ENCODE measurements around the gene USB1.
"Not testable (repeated sequence)": the region's sequence is repeated elsewhere in the genome, so short reads cannot be mapped to it uniquely, and the experiment has no call there.

The USB1 gene

DNA sequence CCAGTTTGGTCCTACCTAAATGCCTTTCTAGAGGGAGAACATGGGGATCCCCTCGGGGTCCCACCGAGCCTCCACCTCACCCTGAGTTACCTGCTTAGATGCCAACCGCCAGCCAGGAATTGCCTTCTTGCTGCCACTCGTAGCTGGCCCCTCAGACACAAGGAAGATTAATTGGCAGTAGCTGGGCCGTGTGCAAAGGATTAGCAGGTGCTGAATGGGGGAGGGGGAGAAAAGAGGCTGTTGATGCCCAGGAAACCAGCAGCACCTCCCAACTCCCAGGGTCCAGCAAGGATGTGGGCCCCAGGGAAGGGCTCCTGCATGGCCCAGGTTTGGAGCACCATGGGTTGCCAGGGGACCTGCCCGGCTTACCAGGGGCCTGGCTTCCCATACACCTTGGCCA is 30.2 kb upstream of the USB1 start, which contains the start of gene CNGB1:
CNGB1 (minus strand) TSS at position 159 of the 400 bp plus-strand sequence. CDS start 3,842 bp downstream, outside the sequence.
- peak; percentile 54 for DNase-seq

DNA sequence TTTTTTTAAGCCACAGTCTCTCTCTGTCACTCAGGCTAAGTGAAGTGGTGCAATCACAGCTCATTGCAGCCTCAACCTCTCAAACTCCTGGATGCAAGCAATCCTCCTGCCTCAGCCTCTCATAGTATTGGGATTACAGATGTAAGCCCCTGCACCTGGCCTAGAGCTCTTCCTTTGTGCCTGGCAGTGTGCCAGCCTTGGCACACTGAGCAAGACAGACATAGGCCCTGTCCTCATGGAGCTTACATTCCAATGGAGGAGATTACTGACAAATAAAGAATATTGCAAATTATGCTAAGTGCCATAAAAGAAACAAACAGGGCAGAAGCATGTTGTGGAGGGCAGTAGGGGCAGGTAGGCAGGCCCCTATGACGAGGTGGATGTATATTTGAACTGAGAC is 29.4 kb upstream of the USB1 start:
- no peak for DNase-seq

DNA sequence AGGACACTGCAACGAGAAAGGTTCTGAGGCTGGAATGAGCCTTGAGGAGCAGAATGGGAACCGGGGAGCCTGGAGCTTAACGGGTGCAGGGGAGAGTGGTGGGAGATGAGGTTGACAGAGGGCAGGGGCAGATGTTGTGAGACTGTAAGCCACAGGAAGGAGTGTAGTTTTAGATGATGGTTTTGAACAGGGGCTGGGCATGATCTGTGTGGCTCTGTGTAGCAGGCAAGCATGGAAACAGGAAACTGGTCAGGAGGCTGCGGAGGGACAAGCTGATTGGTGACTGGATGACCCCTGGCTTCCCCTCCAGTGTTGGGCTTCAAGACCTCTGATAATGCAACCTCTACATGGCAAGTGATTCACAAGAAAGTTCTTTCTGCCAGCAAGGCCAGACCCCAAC is 28.9 kb upstream of the USB1 start:
- no peak for DNase-seq

DNA sequence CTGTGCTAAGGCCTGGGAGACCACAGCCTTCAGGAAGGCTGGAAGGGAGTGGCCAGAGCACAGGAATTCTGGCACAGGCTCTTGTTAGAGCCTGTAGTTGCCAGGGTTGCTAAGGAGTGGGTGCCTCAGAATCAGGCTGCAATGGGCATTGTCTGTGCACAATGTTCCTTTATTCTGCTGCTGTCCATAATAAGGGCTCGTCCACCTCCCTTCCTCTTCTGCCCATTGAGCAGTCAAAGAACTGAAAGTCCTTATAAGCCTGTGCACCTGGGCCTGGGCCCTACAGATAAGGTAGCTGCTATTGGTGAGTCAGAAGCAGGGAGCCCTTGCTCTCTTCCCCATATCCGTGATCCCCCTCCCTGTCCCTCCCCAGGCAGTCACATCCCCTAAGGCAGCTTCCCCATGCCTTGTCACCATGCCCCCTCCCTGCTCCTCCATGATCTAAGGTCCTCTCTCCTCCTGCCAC is 24.8 kb upstream of the USB1 start:
- DNase-seq: no peak

DNA sequence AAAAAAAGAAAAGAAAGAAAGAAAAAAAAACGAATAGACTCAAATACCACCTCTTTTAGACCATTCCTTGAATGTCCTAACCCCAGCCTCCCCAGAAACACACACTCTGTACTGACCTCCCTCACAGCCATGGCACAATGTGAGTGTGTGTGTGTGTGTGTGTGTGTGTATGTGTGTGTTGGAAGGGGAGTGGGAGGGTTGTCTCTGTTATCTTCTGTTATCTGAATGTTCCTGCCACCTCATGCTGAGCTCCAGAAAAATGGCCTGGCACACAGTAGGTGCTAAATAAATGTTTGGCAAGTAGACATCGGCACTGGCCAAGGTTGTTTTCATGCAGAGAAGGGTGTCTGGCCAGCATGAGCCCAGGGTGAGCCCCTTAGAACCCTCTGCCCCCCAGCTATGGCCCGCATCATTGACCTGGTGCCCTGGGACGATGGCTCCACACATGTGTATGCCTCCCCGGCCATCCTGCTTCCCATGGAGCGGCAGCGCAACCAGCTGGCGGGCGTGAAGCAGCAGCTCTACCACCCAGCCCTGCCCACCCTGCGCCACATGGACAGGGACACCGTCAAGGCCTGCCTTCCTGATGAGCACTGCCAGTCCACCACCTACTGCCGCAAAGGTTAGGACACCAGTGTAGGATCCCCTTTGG is 23.7 kb upstream of the USB1 start:
- peak; percentile 46 for DNase-seq

DNA sequence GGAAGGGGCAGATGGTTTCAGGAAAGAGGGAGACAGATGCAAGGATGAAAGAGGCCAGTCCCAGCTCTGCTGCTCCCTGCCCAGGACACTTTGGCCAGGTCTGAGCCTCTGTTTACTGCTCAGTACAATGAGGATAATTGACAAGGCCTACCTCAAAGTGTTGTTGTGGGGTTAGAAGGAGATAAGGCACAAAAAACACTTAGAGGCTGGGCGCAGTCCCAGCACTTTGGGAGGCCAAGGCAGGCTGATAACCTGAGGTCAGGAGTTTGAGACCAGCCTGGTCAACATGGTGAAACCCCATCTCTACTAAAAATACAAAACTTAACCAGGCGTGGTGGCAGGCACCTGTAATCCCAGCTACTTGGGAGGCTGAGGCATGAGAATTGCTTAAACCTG is 23.1 kb upstream of the USB1 start:
- DNase-seq: not testable (repeated sequence)

DNA sequence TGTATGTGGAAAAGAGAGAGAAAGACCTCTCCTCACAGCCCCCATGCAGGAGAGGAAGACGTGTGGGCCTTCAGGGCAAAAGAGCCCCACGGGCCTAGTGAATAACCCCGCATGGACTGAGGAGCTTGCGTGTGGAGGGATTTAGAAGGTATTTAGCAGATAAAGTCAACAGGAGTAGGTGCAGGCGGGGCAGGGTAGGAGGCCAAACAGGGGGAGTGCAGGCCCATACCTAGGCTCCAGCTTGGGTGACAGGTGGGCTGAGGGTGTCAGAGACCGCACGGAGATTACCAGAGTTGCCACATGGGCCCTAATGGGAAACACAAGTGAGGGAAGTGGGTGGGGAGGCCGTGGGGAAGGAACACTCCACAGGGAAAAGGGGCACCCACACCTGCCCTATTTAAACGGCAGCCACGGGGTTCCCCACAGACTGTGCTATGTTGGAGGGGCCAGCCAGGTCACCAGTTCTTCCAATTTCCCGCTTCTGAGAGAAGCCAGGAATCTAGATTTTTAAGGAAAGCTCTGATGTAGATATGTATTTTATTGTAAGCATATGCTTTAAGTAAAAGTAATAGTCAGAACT is 22.1 kb upstream of the USB1 start:
- no peak for DNase-seq

DNA sequence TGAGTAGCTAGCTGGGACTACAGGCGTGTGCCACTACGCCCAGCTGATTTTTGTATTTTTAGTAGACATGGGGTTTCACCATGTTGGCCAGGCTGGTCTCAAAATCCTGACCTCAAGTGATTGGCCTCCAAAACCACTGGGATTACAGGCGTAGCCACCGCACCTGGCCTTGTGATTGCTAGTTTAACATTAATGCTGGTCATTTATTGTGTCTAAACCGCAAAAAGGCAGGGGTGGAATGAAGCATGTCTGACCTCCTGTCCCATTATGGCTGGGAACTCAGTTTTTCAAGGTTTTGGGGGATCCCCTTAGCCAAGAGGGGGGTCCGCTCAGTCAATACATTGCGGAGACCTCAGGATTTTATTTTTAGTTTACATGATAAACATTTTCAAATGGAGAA is 19.6 kb upstream of the USB1 start:
- no peak for DNase-seq

DNA sequence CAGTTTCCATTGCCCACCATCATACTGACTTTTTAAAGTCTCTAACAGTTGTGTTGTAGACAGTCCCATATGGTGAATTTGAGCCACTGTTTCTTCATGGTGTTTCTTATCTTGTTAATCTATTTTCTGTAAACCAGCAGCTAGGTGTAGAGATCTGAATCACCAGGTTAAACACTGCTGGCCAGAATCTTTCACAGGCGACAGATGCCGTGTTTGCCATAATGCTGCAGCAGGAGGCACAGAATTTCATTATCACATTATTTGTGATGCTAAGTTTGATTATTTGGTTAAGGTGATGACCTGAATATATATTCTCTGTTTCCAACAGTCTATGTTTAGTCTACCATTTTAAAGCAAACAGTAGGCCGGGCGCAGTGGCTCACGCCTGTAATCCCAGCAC is 18.8 kb upstream of the USB1 start:
- DNase-seq: no peak

DNA sequence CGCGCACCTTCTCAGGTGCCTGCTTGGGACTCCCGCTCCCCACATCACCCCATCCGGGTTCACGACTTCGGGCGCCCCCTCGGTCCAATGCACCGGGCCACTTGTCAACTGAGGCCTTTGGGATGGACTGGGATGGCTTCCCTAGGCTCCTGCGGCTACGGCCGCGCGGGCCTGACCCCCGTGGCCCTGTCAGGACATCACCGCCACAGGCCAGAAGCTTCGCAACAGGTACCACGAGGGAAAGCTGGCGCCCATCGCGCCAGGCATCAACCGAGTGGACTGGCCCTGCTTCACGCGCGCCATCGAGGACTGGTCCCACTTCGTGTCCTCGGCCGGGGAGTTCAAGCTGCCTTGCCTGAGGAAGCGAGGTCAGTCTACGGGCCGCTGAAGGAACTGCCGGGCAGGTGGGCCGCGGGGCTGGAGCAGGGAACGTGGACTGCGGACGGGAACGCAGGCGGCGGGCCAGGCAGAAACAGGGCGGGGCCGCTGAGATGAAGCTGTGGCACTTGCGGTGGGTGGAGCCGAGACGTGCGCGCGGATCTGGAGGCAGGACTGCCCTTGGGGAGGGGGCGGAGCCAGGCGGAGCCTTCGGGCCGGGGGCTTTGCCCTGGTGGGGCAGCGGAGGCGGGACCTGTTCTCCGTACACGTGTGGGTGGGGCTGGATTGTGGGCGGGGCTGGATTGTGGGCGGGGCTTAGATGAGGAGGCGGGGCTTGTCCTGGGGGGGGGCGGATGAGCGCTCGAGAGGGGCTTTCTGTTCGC is 16.6 kb upstream of the USB1 start:
- no peak for DNase-seq

DNA sequence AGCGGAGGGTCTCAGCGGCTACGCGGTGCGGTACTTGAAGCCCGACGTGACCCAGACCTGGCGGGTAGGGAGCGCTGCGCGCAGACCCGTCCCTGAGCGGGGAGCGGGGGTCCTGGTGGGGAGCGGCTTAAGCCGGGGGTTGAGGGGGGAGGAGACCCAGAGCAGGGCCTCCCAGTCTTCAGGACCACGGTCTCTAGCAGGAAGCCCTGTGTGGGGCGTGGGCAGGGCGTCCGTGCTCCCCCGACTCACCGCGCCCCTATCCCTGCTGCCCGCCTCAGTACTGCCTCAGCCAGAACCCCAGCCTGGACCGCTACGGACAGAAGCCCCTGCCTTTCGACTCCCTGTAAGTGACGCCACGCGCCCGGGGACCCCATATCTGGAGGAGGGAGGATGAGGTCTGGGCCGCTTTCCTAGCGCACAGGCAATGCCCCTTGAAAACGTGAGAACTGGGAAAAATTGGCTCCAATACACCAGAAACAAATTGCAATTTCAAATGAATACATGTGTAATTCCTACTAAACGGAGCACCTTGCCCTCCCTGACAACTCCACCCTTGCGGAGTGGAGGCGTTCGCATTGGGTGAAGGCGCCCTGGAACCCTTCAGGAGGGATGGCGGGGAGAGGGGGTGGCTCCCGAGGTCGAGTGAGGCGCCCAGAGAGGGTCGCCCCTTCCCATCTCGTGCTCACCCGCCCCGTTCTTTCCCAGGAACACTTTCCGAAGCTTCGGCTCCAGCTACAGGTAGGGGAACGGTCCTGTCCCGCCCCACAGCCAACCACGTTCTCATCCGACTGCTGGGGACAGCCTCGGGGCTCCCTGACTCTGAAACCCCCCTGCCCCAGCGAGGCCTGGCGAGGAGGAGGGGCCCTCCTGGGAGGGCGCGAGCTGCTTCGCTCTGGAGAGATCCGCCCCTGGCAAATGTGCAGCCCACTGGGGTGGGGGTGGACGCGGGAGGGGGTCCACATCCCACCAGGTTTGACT is 15.7 kb upstream of the USB1 start:
- DNase-seq: no peak

DNA sequence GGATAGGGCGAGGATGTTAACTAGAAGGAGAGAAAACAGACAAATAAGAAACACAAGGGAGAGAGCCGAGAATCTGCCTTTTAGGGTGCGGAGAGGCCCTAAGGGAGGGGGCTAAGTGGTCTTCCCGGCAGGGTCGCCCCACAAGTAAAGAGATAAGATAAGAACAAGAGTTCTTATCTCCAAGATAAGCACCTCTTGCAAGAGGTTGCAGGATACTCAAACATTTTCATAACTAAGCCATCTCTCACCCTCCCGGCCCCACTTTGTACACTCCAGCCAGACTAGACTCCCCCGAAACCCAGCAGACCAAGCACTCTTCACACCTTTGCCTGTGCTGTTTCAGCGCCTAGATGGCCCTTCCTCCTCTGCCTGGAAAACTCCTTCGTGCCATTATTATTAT is 15.0 kb upstream of the USB1 start:
- no peak for DNase-seq

DNA sequence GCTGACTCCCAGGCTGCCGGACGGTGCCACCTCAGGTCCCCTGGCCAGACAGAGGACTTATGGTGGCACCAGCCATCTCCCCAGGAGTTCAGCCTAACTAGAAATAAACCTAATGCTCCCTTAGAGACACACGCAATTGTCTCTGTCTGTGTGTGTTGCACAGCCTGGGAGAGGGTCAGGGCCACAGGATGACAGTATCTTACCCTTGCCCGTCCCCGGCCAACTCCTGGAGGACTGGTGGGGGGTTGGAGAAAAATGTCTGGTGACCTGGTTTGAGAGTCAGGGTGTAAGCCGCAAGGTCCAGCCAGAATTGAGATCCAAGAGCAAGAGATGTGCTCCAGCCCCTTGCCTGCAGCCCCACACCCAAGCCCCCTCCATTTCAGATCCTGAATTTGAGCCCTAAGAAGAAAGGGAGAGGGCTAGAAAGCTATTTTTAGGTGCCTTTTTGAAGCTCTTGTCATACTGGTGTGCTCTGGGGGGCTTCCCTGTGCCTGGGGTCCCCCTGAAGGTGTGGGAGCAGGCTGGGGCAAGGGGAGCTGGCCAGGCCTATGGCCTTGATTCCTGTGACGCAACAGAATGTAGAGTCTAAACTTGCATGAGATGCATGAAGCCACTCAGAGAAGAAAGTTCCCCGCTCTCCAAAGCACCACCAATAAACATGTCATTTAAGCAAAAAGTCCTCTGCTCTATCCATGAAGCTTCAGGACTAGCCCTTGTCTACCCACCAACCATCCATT is 13.6 kb upstream of the USB1 start:
- DNase-seq: no peak

DNA sequence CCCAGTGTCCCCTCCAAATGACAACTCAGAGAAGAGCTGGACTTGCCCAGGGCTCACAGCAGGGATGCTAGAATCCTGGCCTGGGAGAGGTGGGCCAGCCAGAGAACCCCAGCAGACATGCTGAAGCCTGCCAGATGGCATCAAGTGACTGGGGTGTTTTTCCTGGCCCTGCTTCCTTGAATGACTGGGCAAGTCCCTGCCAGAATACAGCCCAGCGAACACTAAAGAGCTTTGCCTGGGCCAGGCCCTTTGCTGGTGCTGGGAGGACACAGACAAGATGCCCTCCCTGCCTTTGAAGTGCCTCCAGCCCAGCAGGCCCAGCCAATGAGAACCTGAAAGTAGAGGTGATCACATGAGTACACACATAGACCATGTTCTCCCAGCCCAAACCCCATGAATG is 12.3 kb upstream of the USB1 start:
- DNase-seq: peak; percentile 92

DNA sequence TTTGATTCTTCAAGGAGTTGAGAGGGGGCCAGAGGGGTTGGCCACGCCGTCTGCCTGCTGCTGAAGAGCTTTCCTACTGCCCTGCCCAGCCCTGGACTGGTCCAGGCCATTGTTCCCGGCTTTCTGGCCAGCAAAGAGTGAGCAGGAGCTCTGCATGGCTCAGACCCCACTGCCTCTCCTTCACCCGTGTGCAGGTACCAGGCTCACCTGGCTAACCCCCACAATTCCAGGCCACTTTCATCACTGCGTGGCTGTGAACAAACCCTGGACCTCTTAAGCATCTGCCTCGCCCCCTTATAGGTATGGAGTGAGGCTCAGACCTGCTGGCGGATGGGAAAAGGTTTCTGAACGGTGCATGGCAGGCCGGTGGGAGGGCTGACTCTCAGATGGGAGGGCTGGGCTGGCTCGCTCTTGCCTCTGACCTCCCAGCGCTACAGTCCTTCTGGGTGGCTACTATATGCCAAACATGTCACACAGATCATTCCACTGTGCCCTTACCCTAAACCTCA is 9.6 kb upstream of the USB1 start:
- no peak for DNase-seq

DNA sequence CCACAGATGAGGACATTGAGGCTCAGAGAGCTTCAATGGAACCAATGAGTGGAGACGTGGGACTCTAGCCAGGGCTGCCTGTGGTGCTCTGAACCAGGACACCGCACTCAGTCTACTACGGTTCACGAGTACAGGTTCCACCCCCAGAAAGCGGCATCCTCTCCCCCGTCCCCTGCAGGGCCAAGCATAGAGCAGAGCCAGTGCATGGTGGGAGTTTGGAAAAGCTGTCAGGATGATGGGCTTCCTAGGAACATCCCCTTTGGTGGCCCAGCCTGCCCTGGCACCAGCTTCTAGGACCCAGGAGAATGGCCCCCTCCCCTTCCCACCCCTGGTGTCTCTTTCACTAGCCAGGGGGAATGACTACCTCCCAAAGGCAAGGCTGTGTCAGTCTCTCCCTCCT is 9.1 kb upstream of the USB1 start:
- DNase-seq: no peak

DNA sequence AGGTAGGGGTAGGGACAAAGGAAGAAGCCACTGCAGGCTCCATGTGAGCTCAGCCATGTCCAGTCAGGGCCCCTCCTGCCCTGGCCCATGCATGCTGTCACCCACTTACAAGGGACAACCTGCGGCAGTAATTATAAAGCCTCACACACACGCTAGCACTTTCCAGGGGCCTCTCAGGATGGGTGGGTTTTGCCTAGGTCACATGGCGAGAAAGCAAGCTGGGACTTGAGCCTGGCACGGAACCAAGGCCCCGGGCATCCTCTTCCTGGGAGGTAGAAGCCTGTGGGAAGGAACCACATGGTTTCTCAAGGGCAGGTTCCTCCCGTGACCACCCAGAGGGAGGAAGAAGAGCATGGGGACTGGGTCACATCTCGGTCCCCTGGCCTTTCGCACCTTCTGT is 7.8 kb upstream of the USB1 start:
- peak; percentile 73 for DNase-seq

DNA sequence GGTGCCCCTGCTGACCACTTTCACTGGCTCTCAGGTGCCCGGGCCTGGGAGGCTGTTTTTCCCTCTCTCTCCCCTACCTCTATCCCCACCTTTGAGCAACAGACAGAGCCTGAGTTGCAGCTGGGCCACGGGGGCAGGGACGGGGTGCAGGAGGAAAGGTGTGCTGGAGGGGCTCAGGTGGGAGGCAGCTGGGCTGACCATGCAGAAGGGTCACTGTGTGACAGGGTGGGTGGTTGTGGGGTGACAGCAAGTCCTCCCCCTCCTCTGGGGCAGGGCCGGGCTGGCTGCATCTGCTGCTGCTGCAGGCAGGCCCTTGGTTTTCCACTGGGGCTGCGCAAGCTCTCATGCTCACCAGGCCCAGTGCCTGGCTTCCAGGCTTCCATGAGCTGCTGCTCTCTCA is 7.3 kb upstream of the USB1 start:
- DNase-seq: no peak

DNA sequence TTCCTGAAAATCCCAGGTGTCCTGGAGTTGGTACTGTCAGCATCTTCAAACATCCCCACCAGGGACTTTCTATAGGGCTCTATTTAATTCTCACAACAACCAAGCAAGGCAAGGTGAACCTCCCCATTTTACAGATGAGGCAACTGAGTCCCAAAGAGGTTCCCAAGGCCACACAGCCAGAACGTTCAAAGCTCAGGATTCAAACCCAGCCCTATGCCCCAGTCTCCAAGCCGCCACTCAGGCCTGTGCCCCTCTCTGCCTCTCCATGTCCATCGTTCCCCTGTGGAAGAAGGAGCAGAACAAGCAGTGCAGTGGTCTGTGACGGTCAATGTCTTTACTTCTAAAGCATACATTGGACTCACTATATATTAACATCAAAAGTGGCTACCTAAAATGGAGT is 6.8 kb upstream of the USB1 start:
- no peak for DNase-seq

DNA sequence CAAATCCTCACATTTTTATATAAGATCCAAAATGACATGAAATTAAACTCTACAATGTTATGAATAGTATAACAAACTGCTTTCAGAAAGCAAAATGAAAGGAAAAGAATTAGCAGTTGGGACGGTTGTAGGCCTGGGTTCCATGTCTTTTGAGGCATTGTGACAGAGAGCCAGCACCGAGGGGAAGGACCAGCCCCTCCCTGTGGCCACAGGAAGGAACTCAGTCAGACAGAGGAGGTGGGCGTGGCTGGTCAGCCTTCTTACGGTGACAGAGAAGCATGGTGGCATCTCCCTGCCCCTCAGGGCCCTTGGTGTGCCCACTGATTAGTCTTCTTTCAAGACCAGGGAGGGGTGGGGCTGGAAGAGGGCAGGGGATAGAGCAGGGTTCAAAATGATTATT is 6.4 kb upstream of the USB1 start:
- peak; percentile 76 for DNase-seq

DNA sequence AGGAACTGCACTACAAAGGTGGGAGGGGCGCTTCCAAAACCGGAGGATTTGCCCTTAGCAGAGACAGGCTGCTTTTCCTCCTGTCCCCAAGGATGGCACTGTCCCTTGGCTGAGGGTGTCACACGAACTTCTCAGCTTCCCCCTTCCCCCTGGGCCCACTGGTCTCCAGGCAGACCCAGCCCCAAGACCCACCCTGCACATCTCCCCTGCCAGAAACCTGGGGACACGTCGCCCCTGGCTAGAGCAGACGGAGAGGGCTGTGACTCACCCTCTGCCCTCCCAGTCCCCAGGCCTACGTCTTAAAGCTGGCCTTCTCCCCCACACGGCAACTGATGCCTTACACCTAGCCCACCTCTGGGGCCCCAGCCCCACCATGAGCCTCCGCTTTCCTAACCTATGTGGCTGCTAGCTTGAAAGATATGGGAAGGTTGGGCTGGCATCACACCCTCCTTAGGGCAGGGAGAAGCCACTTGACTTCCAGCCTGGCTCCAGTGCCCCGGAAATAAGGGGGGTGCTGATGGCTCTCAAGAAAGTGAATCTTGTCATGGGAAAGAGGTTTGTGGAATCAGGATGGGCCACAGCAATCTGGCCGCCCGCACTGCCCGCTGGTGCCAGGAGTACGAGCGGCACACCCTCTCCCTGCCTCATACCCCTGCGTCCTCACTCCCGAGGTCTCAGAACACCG is 5.3 kb upstream of the USB1 start:
- DNase-seq: no peak
